Neural progenitor cell (in vitro differentiated cells): Measurements from ENCODE around the gene SYNGR3. TPM values are rescaled to one million over a fixed set of nuclear protein-coding genes. Genes with fewer than 3 reads are reported as not detected.

Source experiments
- DNase-seq: peaks from one replicate; pipeline ENCODE4 v3.0.0-alpha.2; 2016; ENCODE audit warnings: low spot score
- H2AFZ ChIP-seq: fragments of 200-600 bp; sonication (generic); replicated peaks from 2 replicates; pipeline ENCODE4 v1.6.1; 2016; ENCODE audit warnings: antibody characterized with exemption
- H3F3A ChIP-seq: fragments of 200-600 bp; sonication (generic); 2 replicates; pipeline ENCODE4 v1.6.1; 2016; ENCODE audit warnings: antibody characterized with exemption, low read depth
- H3K27ac ChIP-seq: fragments of 200-600 bp; sonication (generic); 2 replicates; pipeline ENCODE4 v1.5.1; 2016; ENCODE audit warnings: mild to moderate bottlenecking
- H3K27me3 ChIP-seq: fragments of 200-600 bp; sonication (generic); 2 replicates; pipeline ENCODE4 v1.6.1; 2016; ENCODE audit warnings: mild to moderate bottlenecking, moderate library complexity
- H3K36me3 ChIP-seq: fragments of 200-600 bp; sonication (generic); 2 replicates; pipeline ENCODE4 v1.5.1; 2016
- H3K4me1 ChIP-seq: fragments of 200-600 bp; sonication (generic); 2 replicates; pipeline ENCODE4 v1.6.1; 2016; ENCODE audit warnings: mixed run types
- H3K4me2 ChIP-seq: fragments of 200-600 bp; sonication (generic); 2 replicates; pipeline ENCODE4 v1.6.1; 2016
- H3K4me3 ChIP-seq: fragments of 200-600 bp; sonication (generic); 2 replicates; pipeline ENCODE4 v1.5.1; 2016
- H3K79me2 ChIP-seq: fragments of 200-600 bp; sonication (generic); 2 replicates; pipeline ENCODE4 v1.6.1; 2016; ENCODE audit warnings: low read depth
- H3K9ac ChIP-seq: fragments of 200-600 bp; sonication (generic); 2 replicates; pipeline ENCODE4 v1.6.1; 2016
- H3K9me3 ChIP-seq: fragments of 200-600 bp; sonication (generic); 2 replicates; pipeline ENCODE4 v1.5.1; 2016; ENCODE audit warnings: low read depth
- H4K20me1 ChIP-seq: fragments of 200-600 bp; sonication (generic); 2 replicates; pipeline ENCODE4 v1.6.1; 2016; ENCODE audit warnings: low read depth
- H3K27ac Mint-ChIP-seq: 3 replicates; pipeline ENCODE4 v1.8.0; 2021; ENCODE audit warnings: mixed read lengths
- H3K27me3 Mint-ChIP-seq: 2 replicates; pipeline ENCODE4 v1.8.0; 2022; ENCODE audit warnings: low read depth, mild to moderate bottlenecking, inconsistent platforms, moderate library complexity, mixed read lengths; ENCODE audit not compliant: insufficient read depth
- H3K36me3 Mint-ChIP-seq: 3 replicates; pipeline ENCODE4 v1.8.0; 2021; ENCODE audit warnings: mixed read lengths
- H3K4me1 Mint-ChIP-seq: 3 replicates; pipeline ENCODE4 v1.8.0; 2021; ENCODE audit warnings: mixed read lengths
- H3K4me3 Mint-ChIP-seq: 3 replicates; pipeline ENCODE4 v1.8.0; 2021; ENCODE audit warnings: mild to moderate bottlenecking, moderate library complexity, mixed read lengths
- H3K9me3 Mint-ChIP-seq: 3 replicates; pipeline ENCODE4 v1.8.0; 2020; ENCODE audit warnings: mixed read lengths
- EZH2 ChIP-seq: fragments of 200-600 bp; sonication (generic); IDR thresholded peaks from 2 replicates; pipeline ENCODE4 v1.6.1; 2017; ENCODE audit warnings: antibody characterized with exemption, mild to moderate bottlenecking, moderate library complexity
- EZH2phosphoT487 ChIP-seq: fragments of 200-600 bp; sonication (generic); IDR thresholded peaks from 2 replicates; pipeline ENCODE4 v1.6.1; 2017; ENCODE audit warnings: antibody characterized with exemption
- total RNA-seq: library from RNA; depleted of rRNA; stranded (reverse); fragments of >200 nt; gene quantifications from 2 replicates; pipeline ENCODE4 v1.2.3, GENCODE V29; 2015; ENCODE audit warnings: low replicate concordance
- TF ChIP-seq, protein P1 (sequence below): fragments of 200-600 bp; sonication (generic); IDR thresholded peaks from 2 replicates; pipeline ENCODE4 v1.5.1; 2017; ENCODE audit warnings: antibody characterized with exemption, mild to moderate bottlenecking

Gene SYNGR3
- total RNA-seq, 1 donor from 2014 or later, result 4.4 TPM

DNA sequence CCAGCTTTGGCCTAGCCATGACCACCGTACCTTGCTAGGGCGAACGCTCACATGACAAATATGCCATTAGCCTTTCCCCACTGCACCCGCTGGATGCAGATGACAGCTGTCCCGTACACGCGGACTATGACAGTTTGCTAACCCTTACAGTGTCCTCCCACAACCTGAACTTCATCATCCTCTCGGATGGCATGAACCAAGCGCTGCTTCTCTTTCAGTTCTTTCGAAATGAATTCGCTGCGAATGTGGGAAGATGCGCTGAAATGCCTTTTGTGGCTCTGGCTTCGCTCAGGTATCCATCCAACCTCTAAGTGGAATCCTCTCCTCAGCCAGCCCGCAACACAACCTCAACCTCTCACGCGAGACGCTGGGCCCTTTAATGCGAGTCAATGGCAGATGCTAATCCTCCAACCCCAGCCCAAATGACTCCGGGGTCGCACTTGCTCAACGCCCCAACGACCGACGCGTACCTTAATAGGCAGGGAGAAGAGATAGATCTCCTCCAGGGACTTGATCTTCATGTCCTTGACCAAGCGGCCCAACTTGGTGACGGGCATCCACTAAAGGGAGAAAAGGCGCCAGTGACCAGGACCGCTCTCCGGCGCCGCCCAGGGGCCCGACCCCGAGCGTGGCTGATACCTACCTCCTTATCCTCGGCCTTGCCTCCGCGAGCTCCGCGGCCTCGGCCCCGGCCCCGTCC lies 25.8 kb upstream of the SYNGR3 start:
- Mint-ChIP-seq H3K4me3 (peak overlapping the region; percentile 95), H3K4me1 (peaks cover 34% of the 10 kb centered on the region), H3K9me3 (no peaks in the 10 kb centered on the region), H3K27me3 (no peaks in the 10 kb centered on the region), H3K36me3 (peaks cover 12% of the 10 kb centered on the region), H3K27ac (peak overlapping the region; percentile 46)
- Histone ChIP-seq H4K20me1 (peaks cover 44% of the 10 kb centered on the region), H3K4me2 (peak overlapping the region; percentile 96), H3K4me3 (peak overlapping the region; percentile 98), H3K27ac (peak overlapping the region; percentile 92), H3K79me2 (peaks cover 52% of the 10 kb centered on the region), H3F3A (peaks cover 44% of the 10 kb centered on the region), H2AFZ (no peak overlapping the region), H3K9ac (peak overlapping the region; percentile 93), H3K4me1 (peaks cover 24% of the 10 kb centered on the region), H3K36me3 (no peaks in the 10 kb centered on the region), H3K9me3 (no peaks in the 10 kb centered on the region), H3K27me3 (no peaks in the 10 kb centered on the region)
- TF ChIP-seq EZH2, result no peak
- TF ChIP-seq EZH2phosphoT487, result no peak
- TF ChIP-seq, protein P1, sequence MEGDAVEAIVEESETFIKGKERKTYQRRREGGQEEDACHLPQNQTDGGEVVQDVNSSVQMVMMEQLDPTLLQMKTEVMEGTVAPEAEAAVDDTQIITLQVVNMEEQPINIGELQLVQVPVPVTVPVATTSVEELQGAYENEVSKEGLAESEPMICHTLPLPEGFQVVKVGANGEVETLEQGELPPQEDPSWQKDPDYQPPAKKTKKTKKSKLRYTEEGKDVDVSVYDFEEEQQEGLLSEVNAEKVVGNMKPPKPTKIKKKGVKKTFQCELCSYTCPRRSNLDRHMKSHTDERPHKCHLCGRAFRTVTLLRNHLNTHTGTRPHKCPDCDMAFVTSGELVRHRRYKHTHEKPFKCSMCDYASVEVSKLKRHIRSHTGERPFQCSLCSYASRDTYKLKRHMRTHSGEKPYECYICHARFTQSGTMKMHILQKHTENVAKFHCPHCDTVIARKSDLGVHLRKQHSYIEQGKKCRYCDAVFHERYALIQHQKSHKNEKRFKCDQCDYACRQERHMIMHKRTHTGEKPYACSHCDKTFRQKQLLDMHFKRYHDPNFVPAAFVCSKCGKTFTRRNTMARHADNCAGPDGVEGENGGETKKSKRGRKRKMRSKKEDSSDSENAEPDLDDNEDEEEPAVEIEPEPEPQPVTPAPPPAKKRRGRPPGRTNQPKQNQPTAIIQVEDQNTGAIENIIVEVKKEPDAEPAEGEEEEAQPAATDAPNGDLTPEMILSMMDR, result peak; percentile 27
- peak; percentile 56 for DNase-seq

DNA sequence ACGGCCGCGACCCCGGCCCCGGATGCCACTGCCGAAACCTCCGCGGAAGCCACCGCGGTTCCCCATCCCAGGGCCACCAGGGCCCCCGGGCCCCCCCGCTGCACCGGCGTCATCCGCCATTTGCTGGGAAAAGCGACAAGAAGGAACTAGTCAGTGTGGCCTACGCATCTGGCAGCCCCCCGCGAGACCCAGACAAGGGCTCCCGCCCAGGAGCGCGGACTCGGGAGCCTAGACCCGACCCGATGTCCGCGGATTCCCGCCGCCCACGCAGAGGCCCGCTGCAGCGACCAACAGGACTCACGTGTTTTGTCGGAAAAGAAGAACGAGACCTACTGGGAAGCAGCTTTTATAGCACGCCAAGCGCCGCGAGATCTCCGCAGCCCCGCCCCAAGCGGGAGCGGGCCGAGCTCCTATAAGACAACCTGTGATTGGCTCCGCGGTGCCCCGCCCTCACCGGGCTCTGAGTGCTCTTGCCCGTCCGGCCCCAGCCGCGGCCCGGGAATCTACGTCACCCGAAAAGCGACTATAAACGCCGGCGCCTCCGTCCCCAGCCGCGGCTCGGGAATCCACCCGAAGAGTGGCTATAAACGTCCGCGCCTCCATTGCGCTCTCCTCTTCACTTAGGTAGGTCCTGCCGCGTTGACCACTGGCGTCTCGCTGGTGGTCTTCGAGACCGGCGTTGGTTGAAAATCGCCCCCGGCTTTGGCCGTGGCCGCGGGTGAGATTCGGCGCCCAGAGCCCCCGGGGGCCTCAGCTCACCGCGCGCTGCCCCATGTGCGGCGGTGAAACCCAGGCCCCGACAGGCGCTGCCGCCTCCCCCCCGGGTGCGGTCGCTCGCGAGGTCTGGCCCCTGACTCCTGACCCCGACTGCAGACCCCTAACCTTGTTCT lies 25.0 kb upstream of the SYNGR3 start, which contains the start of gene RPS2:
Gene RPS2 (minus strand): TSS at position 321 of the 890 bp plus-strand sequence. CDS start 201 bp downstream, at position 120.
- TF ChIP-seq EZH2phosphoT487 (no peak), EZH2 (no peak)
- TF ChIP-seq, protein P1, result no peak
- peak within 1 kb of the TSS; percentile 98 for H3K4me3 ChIP-seq
- H4K20me1 ChIP-seq, result peaks cover 44% of the 10 kb centered on the region
- Mint-ChIP-seq H3K9me3 (no peaks in the 10 kb centered on the region), H3K27ac (peak within 1 kb of the TSS; percentile 74), H3K27me3 (no peaks in the 10 kb centered on the region), H3K36me3 (peaks cover 12% of the 10 kb centered on the region), H3K4me3 (peak within 1 kb of the TSS; percentile 95), H3K4me1 (peaks cover 34% of the 10 kb centered on the region)
- peaks cover 49% of the 10 kb centered on the region for H3K79me2 ChIP-seq
- no peaks in the 10 kb centered on the region for H3K27me3 ChIP-seq
- H3F3A ChIP-seq, result peaks cover 42% of the 10 kb centered on the region
- H3K9me3 ChIP-seq, result no peaks in the 10 kb centered on the region
- peak within 1 kb of the TSS; percentile 95 for H2AFZ ChIP-seq
- peaks cover 24% of the 10 kb centered on the region for H3K4me1 ChIP-seq
- H3K9ac ChIP-seq, result peak within 1 kb of the TSS; percentile 98
- peak; percentile 100 for DNase-seq
- H3K36me3 ChIP-seq, result no peaks in the 10 kb centered on the region
- peak within 1 kb of the TSS; percentile 96 for H3K4me2 ChIP-seq
- H3K27ac ChIP-seq, result peak within 1 kb of the TSS; percentile 92

- Mint-ChIP-seq H3K4me1 (peaks cover 28% of the 10 kb centered on the region), H3K36me3 (peaks cover 12% of the 10 kb centered on the region), H3K27ac (peak overlapping the region; percentile 50), H3K4me3 (peak overlapping the region; percentile 95), H3K9me3 (no peaks in the 10 kb centered on the region), H3K27me3 (no peaks in the 10 kb centered on the region)
- H3K9ac ChIP-seq, result peak overlapping the region; percentile 98
- peak overlapping the region; percentile 98 for H3K4me3 ChIP-seq
- peaks cover 41% of the 10 kb centered on the region for H3K79me2 ChIP-seq
- peaks cover 21% of the 10 kb centered on the region for H3K4me1 ChIP-seq
- H2AFZ ChIP-seq, result no peak overlapping the region
- no peak overlapping the region for H3K27ac ChIP-seq
- no peaks in the 10 kb centered on the region for H3K27me3 ChIP-seq
- peaks cover 40% of the 10 kb centered on the region for H4K20me1 ChIP-seq
- no peak for DNase-seq
- H3K4me2 ChIP-seq, result peak overlapping the region; percentile 90
- peaks cover 42% of the 10 kb centered on the region for H3F3A ChIP-seq
- no peaks in the 10 kb centered on the region for H3K9me3 ChIP-seq
- H3K36me3 ChIP-seq, result no peaks in the 10 kb centered on the region
- TF ChIP-seq EZH2phosphoT487, result no peak
- no peak for TF ChIP-seq EZH2
- TF ChIP-seq, protein P1, result no peak
Measured at GRCh38 chr16:1965396-1966001, 24.3 kb upstream of the SYNGR3 start.
